Stomach (tissue), 9 donors: ENCODE measurements around the gene ITIH4. TPM values are rescaled to one million over a fixed set of nuclear protein-coding genes. Genes with fewer than 3 reads are reported as not detected.

Source experiments
- DNase-seq, 2 donors: peaks; one replicate each; pipeline versions ENCODE4 v3.0.0 to v3.0.0-alpha.2; 2013 to 2019
- H3K27ac ChIP-seq, 5 donors: fragments of 200-600 bp in 4 of 5; sonication (generic) in 4 of 5; one replicate each; pipeline ENCODE4 v1.5.1; 2013 to 2019; ENCODE audit warnings: mild to moderate bottlenecking in 1 of 5, moderate library complexity in 1 of 5
- H3K27me3 ChIP-seq, 3 donors: fragments of 200-600 bp; sonication (generic); one replicate each; pipeline ENCODE4 v1.5.1; 2017 to 2019; ENCODE audit warnings: mixed run types in 1 of 3
- H3K36me3 ChIP-seq, 4 donors: fragments of 200-600 bp; sonication (generic); 1 replicate in 3 of 4; 2 replicates in 1 of 4; pipeline ENCODE4 v1.5.1; 2016 to 2019
- H3K4me1 ChIP-seq, 4 donors: fragments of 200-600 bp; sonication (generic); one replicate each; pipeline ENCODE4 v1.5.1; 2016 to 2019
- H3K4me3 ChIP-seq, 4 donors: fragments of 200-600 bp; sonication (generic) in 3 of 4; one replicate each; pipeline ENCODE4 v1.5.1; 2016 to 2019; ENCODE audit warnings: mild to moderate bottlenecking in 1 of 4
- H3K9me3 ChIP-seq, 4 donors: fragments of 200-600 bp; sonication (generic); one replicate each; pipeline ENCODE4 v1.5.1; 2016 to 2019
- CTCF ChIP-seq, 7 experiments: fragments of 450-650 bp in 4 of 7; fragments of 200-600 bp in 3 of 7; sonication (generic) in 3 of 7; IDR thresholded peaks; one replicate each; pipeline ENCODE4 v1.5.1; 2016 to 2019; ENCODE audit warnings: antibody characterized with exemption in 7 of 7, control low read depth in 2 of 7, mild to moderate bottlenecking in 1 of 7
- EP300 ChIP-seq: sonication (generic); formaldehyde crosslinking; IDR thresholded peaks from one replicate; pipeline ENCODE4 v1.6.1; 2017; ENCODE audit warnings: antibody characterized with exemption
- POLR2A ChIP-seq, 4 donors: fragments of 450-650 bp; IDR thresholded peaks; one replicate each; pipeline ENCODE4 v1.6.1; 2016; ENCODE audit warnings: antibody characterized with exemption in 4 of 4, control low read depth in 2 of 4, mild to moderate bottlenecking in 1 of 4, moderate library complexity in 1 of 4
- POLR2AphosphoS5 ChIP-seq, 3 donors: sonication (generic); formaldehyde crosslinking; IDR thresholded peaks; one replicate each; pipeline ENCODE4 v1.6.1; 2016; ENCODE audit warnings: antibody characterized with exemption in 3 of 3
- WGBS, 5 donors: extraction: QIAGEN DNeasy Blood & Tissue Kit in 3 of 5; methylation state at CpG; one replicate each; pipeline versions ENCODE4 v1.1.5 to v1.1.7; 2013 to 2018; 5-methylcytosine and 5-hydroxymethylcytosine counted together
- intact Hi-C: fragments of 100-400 bp; cut with DNase I; formaldehyde crosslinking; loops from one replicate; pipeline ENCODE4 v1.15.1; 2023; ENCODE audit warnings: low total_unique reads
- polyA plus RNA-seq, 3 donors: library from polyadenylated mRNA; stranded (reverse); fragments of 200-250 nt; gene quantifications; one replicate each; pipeline ENCODE4 v1.2.3, GENCODE V29; 2013
- total RNA-seq, 5 donors: library from RNA; depleted of rRNA; stranded (reverse); fragments of >200 nt; gene quantifications; one replicate each; pipeline versions ENCODE4 v1.1.0 to v1.2.3, GENCODE V29; 2014 to 2016
- donor health status: healthy with polysubstance abuse.
- donor health status: Bipolar disorder and iron deficiency.
- donor health status: healthy.

The ITIH4 gene
- total and polyA plus RNA-seq, 8 donors = 1.7 to 300 (median 18.5) TPM

GRCh38 chr3:52844290-52844975, 14.0 kb upstream of the ITIH4 start:
- H3K27ac ChIP-seq = peak overlapping the region in 4 of 5 donors; percentile 69 to 76 (median 74)
- WGBS, 5 donors = 77 to 86% (median 82%) methylated on average over 18 of the region's 18 CpGs
- H3K4me3 ChIP-seq = no peak overlapping the region
- peaks cover 8 to 68% (median 65%) of the 10 kb centered on the region in 4 donors for H3K36me3 ChIP-seq
- no peaks in the 10 kb centered on the region for H3K9me3 ChIP-seq
- intact Hi-C loops = no loop called here
- no peak for DNase-seq
- H3K4me1 ChIP-seq = peaks cover 27 to 48% (median 37%) of the 10 kb centered on the region in 4 donors
- TF ChIP-seq POLR2A (IDR thresholded peaks at IDR 0.05) (no peak), POLR2AphosphoS5 (IDR thresholded peaks at IDR 0.05) (no peak), CTCF (IDR thresholded peaks at IDR 0.05) (no peak), EP300 (no peak)
- no peaks in the 10 kb centered on the region for H3K27me3 ChIP-seq

GRCh38 chr3:52843881-52844280, 13.4 kb upstream of the ITIH4 start:
- Histone ChIP-seq H3K9me3 (no peaks in the 10 kb centered on the region), H3K27ac (peak overlapping the region in 4 of 5 donors; percentile 69 to 76 (median 74)), H3K4me3 (no peak overlapping the region), H3K27me3 (no peaks in the 10 kb centered on the region), H3K4me1 (peaks cover 27 to 53% (median 38%) of the 10 kb centered on the region in 4 donors), H3K36me3 (peaks cover 5 to 68% (median 65%) of the 10 kb centered on the region in 4 donors)
- 33 to 95% (median 87%) methylated on average over 1 to 2 of the region's 2 CpGs for WGBS, 5 donors
- TF ChIP-seq EP300 = no peak
- TF ChIP-seq CTCF (IDR thresholded peaks at IDR 0.05) = no peak
- TF ChIP-seq POLR2AphosphoS5 (IDR thresholded peaks at IDR 0.05) = no peak
- TF ChIP-seq POLR2A (IDR thresholded peaks at IDR 0.05) = no peak
- no peak for DNase-seq
- intact Hi-C loops = no loop called here

GRCh38 chr3:52843108-52843865, 12.8 kb upstream of the ITIH4 start:
- peak overlapping the region in 3 of 5 donors; percentile 74 to 76 (median 75) for H3K27ac ChIP-seq
- H3K4me1 ChIP-seq = peaks cover 27 to 56% (median 38%) of the 10 kb centered on the region in 4 donors
- H3K27me3 ChIP-seq = no peaks in the 10 kb centered on the region
- intact Hi-C loops = no loop called here
- TF ChIP-seq POLR2A (IDR thresholded peaks at IDR 0.05) = no peak
- TF ChIP-seq EP300 = no peak
- no peak for TF ChIP-seq CTCF (IDR thresholded peaks at IDR 0.05)
- no peak for TF ChIP-seq POLR2AphosphoS5 (IDR thresholded peaks at IDR 0.05)
- H3K36me3 ChIP-seq = peaks cover 5 to 67% (median 65%) of the 10 kb centered on the region in 4 donors
- peak in 1 of 2 donors; percentile 27 for DNase-seq
- 75 to 79% (median 78%) methylated on average over 17 to 20 of the region's 20 CpGs for WGBS, 5 donors
- no peaks in the 10 kb centered on the region for H3K9me3 ChIP-seq
- no peak overlapping the region for H3K4me3 ChIP-seq

- H3K4me3 ChIP-seq = no peak overlapping the region
- H3K9me3 ChIP-seq = no peaks in the 10 kb centered on the region
- no peaks in the 10 kb centered on the region for H3K27me3 ChIP-seq
- intact Hi-C loops = no loop called here
- 73 to 79% (median 77%) methylated on average over 6 to 7 of the region's 7 CpGs for WGBS, 5 donors
- H3K27ac ChIP-seq = peak overlapping the region in 1 of 5 donors; percentile 76
- no peak for DNase-seq
- TF ChIP-seq POLR2A (IDR thresholded peaks at IDR 0.05) (no peak), POLR2AphosphoS5 (IDR thresholded peaks at IDR 0.05) (no peak), EP300 (no peak), CTCF (IDR thresholded peaks at IDR 0.05) (no peak)
- peaks cover 5 to 65% (median 59%) of the 10 kb centered on the region in 4 donors for H3K36me3 ChIP-seq
- peaks cover 27 to 56% (median 38%) of the 10 kb centered on the region in 4 donors for H3K4me1 ChIP-seq
Observed at GRCh38 chr3:52842424-52842823, 12.0 kb upstream of the ITIH4 start.
